Measurements from ENCODE around the gene CDK16. TPM values are rescaled to one million over a fixed set of nuclear protein-coding genes. Genes with fewer than 3 reads are reported as not detected.

Gene CDK16
- total and polyA plus RNA-seq, 9 of the 15 experiments (the other 6 are each of a cell fraction or from before 2014, with no cell fraction given), result 3.9 to 104 (median 57.5) TPM

GRCh38 chrX:47232803-47233332 lies 14.4 kb downstream of the CDK16 start, which contains the start of gene USP11 (continued):
- TF ChIP-seq, protein P1, sequence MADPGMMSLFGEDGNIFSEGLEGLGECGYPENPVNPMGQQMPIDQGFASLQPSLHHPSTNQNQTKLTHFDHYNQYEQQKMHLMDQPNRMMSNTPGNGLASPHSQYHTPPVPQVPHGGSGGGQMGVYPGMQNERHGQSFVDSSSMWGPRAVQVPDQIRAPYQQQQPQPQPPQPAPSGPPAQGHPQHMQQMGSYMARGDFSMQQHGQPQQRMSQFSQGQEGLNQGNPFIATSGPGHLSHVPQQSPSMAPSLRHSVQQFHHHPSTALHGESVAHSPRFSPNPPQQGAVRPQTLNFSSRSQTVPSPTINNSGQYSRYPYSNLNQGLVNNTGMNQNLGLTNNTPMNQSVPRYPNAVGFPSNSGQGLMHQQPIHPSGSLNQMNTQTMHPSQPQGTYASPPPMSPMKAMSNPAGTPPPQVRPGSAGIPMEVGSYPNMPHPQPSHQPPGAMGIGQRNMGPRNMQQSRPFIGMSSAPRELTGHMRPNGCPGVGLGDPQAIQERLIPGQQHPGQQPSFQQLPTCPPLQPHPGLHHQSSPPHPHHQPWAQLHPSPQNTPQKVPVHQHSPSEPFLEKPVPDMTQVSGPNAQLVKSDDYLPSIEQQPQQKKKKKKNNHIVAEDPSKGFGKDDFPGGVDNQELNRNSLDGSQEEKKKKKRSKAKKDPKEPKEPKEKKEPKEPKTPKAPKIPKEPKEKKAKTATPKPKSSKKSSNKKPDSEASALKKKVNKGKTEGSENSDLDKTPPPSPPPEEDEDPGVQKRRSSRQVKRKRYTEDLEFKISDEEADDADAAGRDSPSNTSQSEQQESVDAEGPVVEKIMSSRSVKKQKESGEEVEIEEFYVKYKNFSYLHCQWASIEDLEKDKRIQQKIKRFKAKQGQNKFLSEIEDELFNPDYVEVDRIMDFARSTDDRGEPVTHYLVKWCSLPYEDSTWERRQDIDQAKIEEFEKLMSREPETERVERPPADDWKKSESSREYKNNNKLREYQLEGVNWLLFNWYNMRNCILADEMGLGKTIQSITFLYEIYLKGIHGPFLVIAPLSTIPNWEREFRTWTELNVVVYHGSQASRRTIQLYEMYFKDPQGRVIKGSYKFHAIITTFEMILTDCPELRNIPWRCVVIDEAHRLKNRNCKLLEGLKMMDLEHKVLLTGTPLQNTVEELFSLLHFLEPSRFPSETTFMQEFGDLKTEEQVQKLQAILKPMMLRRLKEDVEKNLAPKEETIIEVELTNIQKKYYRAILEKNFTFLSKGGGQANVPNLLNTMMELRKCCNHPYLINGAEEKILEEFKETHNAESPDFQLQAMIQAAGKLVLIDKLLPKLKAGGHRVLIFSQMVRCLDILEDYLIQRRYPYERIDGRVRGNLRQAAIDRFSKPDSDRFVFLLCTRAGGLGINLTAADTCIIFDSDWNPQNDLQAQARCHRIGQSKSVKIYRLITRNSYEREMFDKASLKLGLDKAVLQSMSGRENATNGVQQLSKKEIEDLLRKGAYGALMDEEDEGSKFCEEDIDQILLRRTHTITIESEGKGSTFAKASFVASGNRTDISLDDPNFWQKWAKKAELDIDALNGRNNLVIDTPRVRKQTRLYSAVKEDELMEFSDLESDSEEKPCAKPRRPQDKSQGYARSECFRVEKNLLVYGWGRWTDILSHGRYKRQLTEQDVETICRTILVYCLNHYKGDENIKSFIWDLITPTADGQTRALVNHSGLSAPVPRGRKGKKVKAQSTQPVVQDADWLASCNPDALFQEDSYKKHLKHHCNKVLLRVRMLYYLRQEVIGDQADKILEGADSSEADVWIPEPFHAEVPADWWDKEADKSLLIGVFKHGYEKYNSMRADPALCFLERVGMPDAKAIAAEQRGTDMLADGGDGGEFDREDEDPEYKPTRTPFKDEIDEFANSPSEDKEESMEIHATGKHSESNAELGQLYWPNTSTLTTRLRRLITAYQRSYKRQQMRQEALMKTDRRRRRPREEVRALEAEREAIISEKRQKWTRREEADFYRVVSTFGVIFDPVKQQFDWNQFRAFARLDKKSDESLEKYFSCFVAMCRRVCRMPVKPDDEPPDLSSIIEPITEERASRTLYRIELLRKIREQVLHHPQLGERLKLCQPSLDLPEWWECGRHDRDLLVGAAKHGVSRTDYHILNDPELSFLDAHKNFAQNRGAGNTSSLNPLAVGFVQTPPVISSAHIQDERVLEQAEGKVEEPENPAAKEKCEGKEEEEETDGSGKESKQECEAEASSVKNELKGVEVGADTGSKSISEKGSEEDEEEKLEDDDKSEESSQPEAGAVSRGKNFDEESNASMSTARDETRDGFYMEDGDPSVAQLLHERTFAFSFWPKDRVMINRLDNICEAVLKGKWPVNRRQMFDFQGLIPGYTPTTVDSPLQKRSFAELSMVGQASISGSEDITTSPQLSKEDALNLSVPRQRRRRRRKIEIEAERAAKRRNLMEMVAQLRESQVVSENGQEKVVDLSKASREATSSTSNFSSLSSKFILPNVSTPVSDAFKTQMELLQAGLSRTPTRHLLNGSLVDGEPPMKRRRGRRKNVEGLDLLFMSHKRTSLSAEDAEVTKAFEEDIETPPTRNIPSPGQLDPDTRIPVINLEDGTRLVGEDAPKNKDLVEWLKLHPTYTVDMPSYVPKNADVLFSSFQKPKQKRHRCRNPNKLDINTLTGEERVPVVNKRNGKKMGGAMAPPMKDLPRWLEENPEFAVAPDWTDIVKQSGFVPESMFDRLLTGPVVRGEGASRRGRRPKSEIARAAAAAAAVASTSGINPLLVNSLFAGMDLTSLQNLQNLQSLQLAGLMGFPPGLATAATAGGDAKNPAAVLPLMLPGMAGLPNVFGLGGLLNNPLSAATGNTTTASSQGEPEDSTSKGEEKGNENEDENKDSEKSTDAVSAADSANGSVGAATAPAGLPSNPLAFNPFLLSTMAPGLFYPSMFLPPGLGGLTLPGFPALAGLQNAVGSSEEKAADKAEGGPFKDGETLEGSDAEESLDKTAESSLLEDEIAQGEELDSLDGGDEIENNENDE (IDR thresholded peaks at IDR 0.05; ENCODE audit: low read depth, low read length), result no peak
- TF ChIP-seq RBBP5 (IDR thresholded peaks at IDR 0.05; ENCODE audit: borderline replicate concordance, insufficient read depth, low read length, poor library complexity, severe bottlenecking) (no peak), MNT (conservative IDR thresholded peaks at IDR 0.05) (peak; percentile 27 to 60; a peak in 2 of 4 replicates), ZNF830 (CRISPR knock-in tag; IDR thresholded peaks at IDR 0.05) (no peak), ARID1B (IDR thresholded peaks at IDR 0.05) (no peak), MAFG (tag; conservative IDR thresholded peaks at IDR 0.05) (no peak), MCM5 (IDR thresholded peaks at IDR 0.05; ENCODE audit: low read depth) (no peak)
- TF ChIP-seq, protein P2, sequence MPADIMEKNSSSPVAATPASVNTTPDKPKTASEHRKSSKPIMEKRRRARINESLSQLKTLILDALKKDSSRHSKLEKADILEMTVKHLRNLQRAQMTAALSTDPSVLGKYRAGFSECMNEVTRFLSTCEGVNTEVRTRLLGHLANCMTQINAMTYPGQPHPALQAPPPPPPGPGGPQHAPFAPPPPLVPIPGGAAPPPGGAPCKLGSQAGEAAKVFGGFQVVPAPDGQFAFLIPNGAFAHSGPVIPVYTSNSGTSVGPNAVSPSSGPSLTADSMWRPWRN (IDR thresholded peaks at IDR 0.05; ENCODE audit: low read depth), result no peak
- TF ChIP-seq, protein P3, sequence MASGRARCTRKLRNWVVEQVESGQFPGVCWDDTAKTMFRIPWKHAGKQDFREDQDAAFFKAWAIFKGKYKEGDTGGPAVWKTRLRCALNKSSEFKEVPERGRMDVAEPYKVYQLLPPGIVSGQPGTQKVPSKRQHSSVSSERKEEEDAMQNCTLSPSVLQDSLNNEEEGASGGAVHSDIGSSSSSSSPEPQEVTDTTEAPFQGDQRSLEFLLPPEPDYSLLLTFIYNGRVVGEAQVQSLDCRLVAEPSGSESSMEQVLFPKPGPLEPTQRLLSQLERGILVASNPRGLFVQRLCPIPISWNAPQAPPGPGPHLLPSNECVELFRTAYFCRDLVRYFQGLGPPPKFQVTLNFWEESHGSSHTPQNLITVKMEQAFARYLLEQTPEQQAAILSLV (tag; IDR thresholded peaks at IDR 0.05), result no peak
- TF ChIP-seq, protein P4, sequence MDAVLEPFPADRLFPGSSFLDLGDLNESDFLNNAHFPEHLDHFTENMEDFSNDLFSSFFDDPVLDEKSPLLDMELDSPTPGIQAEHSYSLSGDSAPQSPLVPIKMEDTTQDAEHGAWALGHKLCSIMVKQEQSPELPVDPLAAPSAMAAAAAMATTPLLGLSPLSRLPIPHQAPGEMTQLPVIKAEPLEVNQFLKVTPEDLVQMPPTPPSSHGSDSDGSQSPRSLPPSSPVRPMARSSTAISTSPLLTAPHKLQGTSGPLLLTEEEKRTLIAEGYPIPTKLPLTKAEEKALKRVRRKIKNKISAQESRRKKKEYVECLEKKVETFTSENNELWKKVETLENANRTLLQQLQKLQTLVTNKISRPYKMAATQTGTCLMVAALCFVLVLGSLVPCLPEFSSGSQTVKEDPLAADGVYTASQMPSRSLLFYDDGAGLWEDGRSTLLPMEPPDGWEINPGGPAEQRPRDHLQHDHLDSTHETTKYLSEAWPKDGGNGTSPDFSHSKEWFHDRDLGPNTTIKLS (IDR thresholded peaks at IDR 0.05; ENCODE audit: borderline replicate concordance, low read depth), result no peak
